CD14-positive monocyte (primary cell): Measurements from ENCODE around the gene SCEL. TPM values are rescaled to one million over a fixed set of nuclear protein-coding genes. Genes with fewer than 3 reads are reported as not detected.

Experiments used
- DNase-seq, 3 donors: peaks; one replicate each; pipeline ENCODE4 v3.0.0-alpha.2; 2011 to 2022
- H2AFZ ChIP-seq: 2 replicates; pipeline ENCODE4 v1.6.0; 2012; ENCODE audit warnings: mild to moderate bottlenecking, low read depth, low read length, inconsistent platforms; ENCODE audit not compliant: insufficient read depth, poor library complexity, severe bottlenecking
- H3K27ac ChIP-seq, 2 donors: 1 replicate in 1 of 2; 2 replicates in 1 of 2; pipeline ENCODE4 v1.5.1; 2012 to 2013; ENCODE audit warnings: low read length in 2 of 2, control low read depth in 1 of 2, inconsistent platforms in 1 of 2, low read depth in 1 of 2, mild to moderate bottlenecking in 1 of 2
- H3K27me3 ChIP-seq, 2 donors: one replicate each; pipeline versions ENCODE4 v1.6.0 to v1.6.1; 2011 to 2013; ENCODE audit warnings: low read length in 2 of 2; ENCODE audit not compliant: control insufficient read depth in 2 of 2, insufficient read depth in 2 of 2
- H3K36me3 ChIP-seq, 2 donors: replicated peaks in 1 of 2; 1 replicate in 1 of 2; 2 replicates in 1 of 2; pipeline versions ENCODE4 v1.5.1 to v1.6.1; 2012 to 2013; ENCODE audit warnings: low read length in 2 of 2, control low read depth in 1 of 2, inconsistent platforms in 1 of 2, mild to moderate bottlenecking in 1 of 2; ENCODE audit not compliant: insufficient read depth in 2 of 2, control insufficient read depth in 1 of 2
- H3K4me1 ChIP-seq, 2 donors: 1 replicate in 1 of 2; 2 replicates in 1 of 2; pipeline versions ENCODE4 v1.5.1 to v1.6.1; 2012 to 2013; ENCODE audit warnings: low read length in 2 of 2, control low read depth in 1 of 2, inconsistent platforms in 1 of 2, mild to moderate bottlenecking in 1 of 2, moderate library complexity in 1 of 2; ENCODE audit not compliant: insufficient read depth in 2 of 2, control insufficient read depth in 1 of 2
- H3K4me2 ChIP-seq: replicated peaks from 2 replicates; pipeline ENCODE3; 2012; ENCODE audit warnings: low read length, moderate library complexity, mild to moderate bottlenecking; ENCODE audit not compliant: poor library complexity, severe bottlenecking; ENCODE audit errors: extremely low read depth
- H3K4me3 ChIP-seq, 3 experiments: fragments of 200-600 bp in 1 of 3; sonication (generic) in 1 of 3; replicated peaks in 1 of 3; 1 replicate in 2 of 3; 2 replicates in 1 of 3; pipeline ENCODE4 v1.5.1; 2011 to 2013; ENCODE audit warnings: low read length in 3 of 3, mild to moderate bottlenecking in 3 of 3, control low read depth in 2 of 3, low read depth in 2 of 3, inconsistent platforms in 1 of 3, moderate library complexity in 1 of 3
- H3K79me2 ChIP-seq: 2 replicates; pipeline ENCODE4 v1.6.0; 2012; ENCODE audit warnings: mild to moderate bottlenecking, control low read depth, inconsistent platforms, low read length, moderate library complexity; ENCODE audit not compliant: insufficient read depth
- H3K9ac ChIP-seq: 2 replicates; pipeline ENCODE4 v1.6.0; 2017; ENCODE audit warnings: low read length, mild to moderate bottlenecking; ENCODE audit not compliant: insufficient read depth, poor library complexity, severe bottlenecking
- H3K9me3 ChIP-seq, 2 donors: replicated peaks in 1 of 2; 1 replicate in 1 of 2; 2 replicates in 1 of 2; pipeline versions ENCODE4 v1.5.1 to v1.6.1; 2012 to 2013; ENCODE audit warnings: low read length in 2 of 2, control low read depth in 1 of 2; ENCODE audit not compliant: control insufficient read depth in 1 of 2, insufficient read depth in 1 of 2
- H4K20me1 ChIP-seq: 2 replicates; pipeline ENCODE4 v1.6.0; 2012; ENCODE audit warnings: mild to moderate bottlenecking, low read length, control low read depth, moderate library complexity; ENCODE audit not compliant: insufficient read depth
- H3K27ac Mint-ChIP-seq, 7 donors: one replicate each; pipeline ENCODE4 v1.8.0; 2020; ENCODE audit warnings: mild to moderate bottlenecking in 7 of 7, mixed read lengths in 7 of 7, moderate library complexity in 6 of 7, inconsistent platforms in 2 of 7
- H3K27me3 Mint-ChIP-seq, 3 donors: one replicate each; pipeline ENCODE4 v1.8.0; 2021 to 2022; ENCODE audit warnings: low read depth in 3 of 3, mild to moderate bottlenecking in 3 of 3, mixed read lengths in 3 of 3, moderate library complexity in 3 of 3, inconsistent platforms in 1 of 3
- H3K36me3 Mint-ChIP-seq, 2 donors: one replicate each; pipeline ENCODE4 v1.8.0; 2020; ENCODE audit warnings: mixed read lengths in 2 of 2, inconsistent platforms in 1 of 2, mild to moderate bottlenecking in 1 of 2
- H3K4me1 Mint-ChIP-seq: one replicate; pipeline ENCODE4 v1.8.0; 2020; ENCODE audit warnings: mild to moderate bottlenecking, mixed read lengths
- H3K4me3 Mint-ChIP-seq, 2 donors: one replicate each; pipeline ENCODE4 v1.8.0; 2020; ENCODE audit warnings: mild to moderate bottlenecking in 2 of 2, mixed read lengths in 2 of 2, moderate library complexity in 1 of 2
- H3K9me3 Mint-ChIP-seq, 7 donors: one replicate each; pipeline ENCODE4 v1.8.0; 2020 to 2022; ENCODE audit warnings: mixed read lengths in 7 of 7, mild to moderate bottlenecking in 6 of 7, moderate library complexity in 6 of 7, inconsistent platforms in 2 of 7
- CTCF ChIP-seq: fragments of 200-600 bp; IDR thresholded peaks from one replicate; pipeline ENCODE4 v1.8.0; 2022; ENCODE audit warnings: antibody characterized with exemption, mild to moderate bottlenecking
- WGBS: methylation state at CpG from one replicate; pipeline ENCODE4 v1.1.5; 2013; ENCODE audit warnings: missing lambda C conversion rate; ENCODE audit not compliant: insufficient coverage; 5-methylcytosine and 5-hydroxymethylcytosine counted together
- intact Hi-C, 2 donors: fragments of 100-400 bp; cut with micrococcal nuclease; formaldehyde crosslinking; loops; one replicate each; pipeline versions ENCODE4 v1.15.0 to v1.15.1; 2023
- polyA plus RNA-seq, 3 donors: library from polyadenylated mRNA; depleted of rRNA in 1 of 3; unstranded in 2 of 3; stranded (reverse) in 1 of 3; fragments of 300-500 nt in 2 of 3; fragments of >200 nt in 1 of 3; fragmentation: Illumina TruSeq in 2 of 3; gene quantifications; 1 replicate in 2 of 3; 2 replicates in 1 of 3; pipeline ENCODE4 v1.2.3, GENCODE V29; 2012 to 2021

Gene SCEL
- polyA plus RNA-seq, 3 donors: not detected

- H3K27ac Mint-ChIP-seq: no peak overlapping the region
- no peak for TF ChIP-seq CTCF
- Histone ChIP-seq H3K27me3 (no peaks in the 10 kb centered on the region), H3K36me3 (no peaks in the 10 kb centered on the region), H3K4me2 (no peak overlapping the region), H2AFZ (no peak overlapping the region), H3K4me3 (no peak overlapping the region), H3K27ac (no peak overlapping the region), H3K79me2 (no peaks in the 10 kb centered on the region), H3K4me1 (no peaks in the 10 kb centered on the region), H3K9me3 (no peaks in the 10 kb centered on the region), H3K9ac (no peak overlapping the region), H4K20me1 (no peaks in the 10 kb centered on the region)
- DNase-seq: no peak
- intact Hi-C loops: no loop called here
- H3K27me3 Mint-ChIP-seq: no peaks in the 10 kb centered on the region
- no peaks in the 10 kb centered on the region for H3K4me1 Mint-ChIP-seq
- H3K4me3 Mint-ChIP-seq: no peak overlapping the region
- H3K9me3 Mint-ChIP-seq: peaks cover 0 to 9% (median 6%) of the 10 kb centered on the region in 7 donors
- no peaks in the 10 kb centered on the region for H3K36me3 Mint-ChIP-seq
These were observed 139.3 kb downstream of the SCEL start for GRCh38 chr13:77674852-77675251.

- Histone ChIP-seq H2AFZ (no peak overlapping the region), H3K9ac (no peak overlapping the region), H3K4me1 (no peaks in the 10 kb centered on the region), H3K36me3 (no peaks in the 10 kb centered on the region), H3K9me3 (no peaks in the 10 kb centered on the region), H3K27me3 (no peaks in the 10 kb centered on the region), H3K4me3 (no peak overlapping the region), H4K20me1 (no peaks in the 10 kb centered on the region), H3K27ac (no peak overlapping the region), H3K4me2 (no peak overlapping the region), H3K79me2 (no peaks in the 10 kb centered on the region)
- peaks cover 0 to 4% (median 0%) of the 10 kb centered on the region in 3 donors for H3K27me3 Mint-ChIP-seq
- no peaks in the 10 kb centered on the region for H3K36me3 Mint-ChIP-seq
- H3K4me1 Mint-ChIP-seq: no peaks in the 10 kb centered on the region
- peaks cover 0 to 9% (median 5%) of the 10 kb centered on the region in 7 donors for H3K9me3 Mint-ChIP-seq
- WGBS: 75% methylated on average over 4 of the region's 5 CpGs
- no peak overlapping the region for H3K4me3 Mint-ChIP-seq
- H3K27ac Mint-ChIP-seq: no peak overlapping the region
- intact Hi-C loops: no loop called here
- no peak for DNase-seq
- TF ChIP-seq CTCF: no peak
These were observed 143.3 kb downstream of the SCEL start for GRCh38 chr13:77678691-77679235.
